OCI-LY3 (cell line): ENCODE measurements around the gene SRSF7.
"Not testable (repeated sequence)": the region's sequence is repeated elsewhere in the genome, so short reads cannot be mapped to it uniquely, and the experiment has no call there.

Experiments used
- H2AFZ ChIP-seq: fragments of 200-600, 300-600 bp; shearing (Covaris generic); 2 replicates; pipeline ENCODE4 v1.6.0; 2014; ENCODE audit warnings: antibody characterized with exemption, low read depth, low read length
- H3K27ac ChIP-seq: fragments of 200-600, 300-600 bp; sonication (generic); 2 replicates; pipeline ENCODE4 v1.5.1; 2014; ENCODE audit warnings: mild to moderate bottlenecking, low read length, moderate library complexity, mixed read lengths
- H3K27me3 ChIP-seq: fragments of 200-600, 300-600 bp; sonication (generic); 2 replicates; pipeline ENCODE4 v1.6.1; 2014; ENCODE audit warnings: low read depth, low read length, mixed read lengths
- H3K36me3 ChIP-seq: fragments of 200-600, 300-600 bp; sonication (generic); replicated peaks from 2 replicates; pipeline ENCODE3; 2014; ENCODE audit warnings: low read depth, low read length, mixed read lengths
- H3K4me1 ChIP-seq: fragments of 300-600, 200-600 bp; sonication (generic); 2 replicates; pipeline ENCODE4 v1.6.1; 2014; ENCODE audit warnings: low read length, mixed read lengths
- H3K4me2 ChIP-seq: fragments of 200-600, 300-600 bp; sonication (generic); 2 replicates; pipeline ENCODE4 v1.6.1; 2014; ENCODE audit warnings: low read length, mixed read lengths
- H3K4me3 ChIP-seq: fragments of 300-600, 200-600 bp; sonication (generic); 2 replicates; pipeline ENCODE4 v1.5.1; 2014; ENCODE audit warnings: antibody characterized with exemption, mild to moderate bottlenecking, low read length, moderate library complexity
- H3K79me2 ChIP-seq: fragments of 300-600, 200-600 bp; shearing (Covaris generic); 2 replicates; pipeline ENCODE4 v1.6.1; 2014; ENCODE audit warnings: mild to moderate bottlenecking, low read length, mixed read lengths
- H3K9ac ChIP-seq: fragments of 300-600, 200-600 bp; shearing (Covaris generic); 2 replicates; pipeline ENCODE4 v1.6.0; 2014; ENCODE audit warnings: mild to moderate bottlenecking, low read length, moderate library complexity
- H3K9me3 ChIP-seq: fragments of 200-600, 300-600 bp; shearing (Covaris generic); 2 replicates; pipeline ENCODE4 v1.6.1; 2014; ENCODE audit warnings: low read length, mixed read lengths; ENCODE audit not compliant: insufficient read depth
- H4K20me1 ChIP-seq: fragments of 200-600, 300-600 bp; sonication (generic); 2 replicates; pipeline ENCODE4 v1.6.1; 2016; ENCODE audit warnings: low read length, mixed read lengths; ENCODE audit not compliant: insufficient read depth
- EZH2phosphoT487 ChIP-seq: fragments of 200-600 bp; shearing (Covaris generic); IDR thresholded peaks from 2 replicates; pipeline ENCODE4 v1.6.1; 2018; ENCODE audit warnings: antibody characterized with exemption, mixed run types, low read depth
- TF ChIP-seq, protein P1 (sequence below): fragments of 200-600, 300-600 bp; sonication (generic); IDR thresholded peaks from 2 replicates; pipeline ENCODE4 v1.5.1; 2014; ENCODE audit warnings: antibody characterized with exemption, low read length, low read depth

SRSF7 gene

DNA sequence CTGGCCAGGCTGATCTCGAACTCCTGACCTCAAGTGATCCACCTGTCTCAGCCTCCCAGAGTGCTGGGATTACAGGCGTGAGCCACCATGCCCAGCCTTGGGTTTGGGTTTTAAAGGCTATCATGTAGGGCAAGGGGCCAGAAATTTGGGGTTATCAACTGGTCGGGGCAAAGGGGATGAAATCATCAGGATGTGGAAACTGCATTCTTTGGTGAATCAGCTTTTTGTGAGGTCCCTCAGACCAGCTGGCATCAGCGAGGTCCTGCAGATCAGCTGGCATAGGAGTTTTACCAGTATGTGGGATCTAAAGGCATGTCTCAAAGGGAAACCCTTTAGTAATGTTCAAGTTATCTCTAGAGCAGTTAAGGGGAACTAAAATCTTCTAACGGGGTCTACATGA lies 20.5 kb upstream of the SRSF7 start:
- TF ChIP-seq, protein P1, sequence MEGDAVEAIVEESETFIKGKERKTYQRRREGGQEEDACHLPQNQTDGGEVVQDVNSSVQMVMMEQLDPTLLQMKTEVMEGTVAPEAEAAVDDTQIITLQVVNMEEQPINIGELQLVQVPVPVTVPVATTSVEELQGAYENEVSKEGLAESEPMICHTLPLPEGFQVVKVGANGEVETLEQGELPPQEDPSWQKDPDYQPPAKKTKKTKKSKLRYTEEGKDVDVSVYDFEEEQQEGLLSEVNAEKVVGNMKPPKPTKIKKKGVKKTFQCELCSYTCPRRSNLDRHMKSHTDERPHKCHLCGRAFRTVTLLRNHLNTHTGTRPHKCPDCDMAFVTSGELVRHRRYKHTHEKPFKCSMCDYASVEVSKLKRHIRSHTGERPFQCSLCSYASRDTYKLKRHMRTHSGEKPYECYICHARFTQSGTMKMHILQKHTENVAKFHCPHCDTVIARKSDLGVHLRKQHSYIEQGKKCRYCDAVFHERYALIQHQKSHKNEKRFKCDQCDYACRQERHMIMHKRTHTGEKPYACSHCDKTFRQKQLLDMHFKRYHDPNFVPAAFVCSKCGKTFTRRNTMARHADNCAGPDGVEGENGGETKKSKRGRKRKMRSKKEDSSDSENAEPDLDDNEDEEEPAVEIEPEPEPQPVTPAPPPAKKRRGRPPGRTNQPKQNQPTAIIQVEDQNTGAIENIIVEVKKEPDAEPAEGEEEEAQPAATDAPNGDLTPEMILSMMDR, result no peak
- TF ChIP-seq EZH2phosphoT487, result no peak
- Histone ChIP-seq H3K9me3 (no peaks in the 10 kb centered on the region), H4K20me1 (no peaks in the 10 kb centered on the region), H3K4me3 (no peak overlapping the region), H3K4me1 (no peaks in the 10 kb centered on the region), H2AFZ (no peak overlapping the region), H3K79me2 (no peaks in the 10 kb centered on the region), H3K9ac (no peak overlapping the region), H3K27me3 (no peaks in the 10 kb centered on the region; the same call in 1 of the 2 replicates), H3K4me2 (no peak overlapping the region), H3K36me3 (no peaks in the 10 kb centered on the region), H3K27ac (no peak overlapping the region)

DNA sequence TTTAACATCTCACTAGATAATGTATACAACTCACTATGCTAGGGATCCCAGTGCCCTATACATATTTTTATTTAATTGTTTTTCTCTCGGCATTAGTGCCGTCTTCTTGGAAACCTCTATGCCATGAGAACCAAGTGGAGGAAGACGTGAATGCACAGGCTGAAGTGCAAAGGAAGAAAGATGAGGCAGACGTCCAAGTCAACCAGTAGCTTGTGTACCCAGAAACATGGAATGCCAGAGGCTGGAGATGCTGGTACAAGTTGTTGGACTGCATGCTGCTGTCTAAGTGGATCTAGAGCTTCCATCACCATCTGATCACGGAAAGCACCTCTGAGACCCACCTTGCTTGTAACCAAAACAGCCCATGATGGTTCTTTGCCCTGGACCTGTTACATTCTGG lies 14.4 kb upstream of the SRSF7 start:
- no peak overlapping the region for H3K27ac ChIP-seq
- no peaks in the 10 kb centered on the region for H3K27me3 ChIP-seq
- H3K4me3 ChIP-seq, result no peak overlapping the region
- H2AFZ ChIP-seq, result no peak overlapping the region
- TF ChIP-seq EZH2phosphoT487, result no peak
- TF ChIP-seq, protein P1, result no peak
- no peaks in the 10 kb centered on the region for H4K20me1 ChIP-seq
- H3K36me3 ChIP-seq, result no peaks in the 10 kb centered on the region
- peaks cover 6% of the 10 kb centered on the region for H3K4me1 ChIP-seq
- no peaks in the 10 kb centered on the region for H3K79me2 ChIP-seq
- no peaks in the 10 kb centered on the region for H3K9me3 ChIP-seq
- no peak overlapping the region for H3K9ac ChIP-seq
- no peak overlapping the region for H3K4me2 ChIP-seq

DNA sequence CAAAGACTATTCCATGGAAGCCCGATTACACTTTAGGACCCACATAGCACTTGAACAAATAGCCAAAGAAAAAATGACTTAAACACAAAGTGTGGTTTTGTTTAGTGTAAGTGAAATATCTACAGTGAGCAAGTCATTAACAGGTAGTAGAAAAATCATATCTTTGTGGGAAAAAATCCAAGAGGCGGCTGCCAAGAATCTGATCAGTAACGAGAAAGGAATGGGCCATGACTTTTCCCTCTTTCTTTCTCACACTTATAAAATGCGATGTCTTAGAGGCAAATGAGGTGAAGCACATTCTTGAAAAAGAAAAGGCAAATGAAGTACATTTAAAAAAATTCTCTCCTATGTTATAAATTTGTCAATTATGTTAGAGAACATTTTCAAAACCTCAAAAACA lies 14.0 kb upstream of the SRSF7 start:
- peaks cover 6% of the 10 kb centered on the region for H3K4me1 ChIP-seq
- H2AFZ ChIP-seq, result no peak overlapping the region
- no peak overlapping the region for H3K9ac ChIP-seq
- H4K20me1 ChIP-seq, result no peaks in the 10 kb centered on the region
- no peak overlapping the region for H3K4me3 ChIP-seq
- H3K9me3 ChIP-seq, result no peaks in the 10 kb centered on the region
- H3K36me3 ChIP-seq, result no peaks in the 10 kb centered on the region
- no peaks in the 10 kb centered on the region for H3K79me2 ChIP-seq
- TF ChIP-seq EZH2phosphoT487, result no peak
- no peak overlapping the region for H3K4me2 ChIP-seq
- no peaks in the 10 kb centered on the region for H3K27me3 ChIP-seq
- no peak overlapping the region for H3K27ac ChIP-seq

DNA sequence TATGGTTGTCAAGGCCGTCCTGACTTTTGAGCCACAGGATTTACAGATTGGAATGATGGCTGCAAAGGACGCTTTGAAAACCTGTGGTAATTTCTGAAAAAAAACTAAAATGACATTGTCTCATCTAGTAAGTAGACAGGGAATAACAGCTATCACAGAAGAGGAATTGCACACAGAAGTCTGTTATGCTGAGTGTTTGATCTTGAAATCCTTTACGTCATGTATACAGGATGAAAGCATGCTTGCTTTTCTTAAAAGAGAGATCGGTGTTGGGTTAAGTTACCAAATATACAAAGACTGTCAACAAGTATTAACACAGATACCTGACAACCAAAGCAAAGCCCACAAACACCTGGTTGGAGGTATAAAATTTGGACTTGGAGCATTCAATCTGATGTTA lies 12.6 kb upstream of the SRSF7 start:
- Histone ChIP-seq H3K36me3 (no peaks in the 10 kb centered on the region), H3K4me3 (no peak overlapping the region), H4K20me1 (no peaks in the 10 kb centered on the region), H3K79me2 (no peaks in the 10 kb centered on the region), H3K9ac (no peak overlapping the region), H2AFZ (no peak overlapping the region), H3K4me1 (peaks cover 6% of the 10 kb centered on the region), H3K9me3 (no peaks in the 10 kb centered on the region), H3K27me3 (no peaks in the 10 kb centered on the region), H3K27ac (no peak overlapping the region), H3K4me2 (no peak overlapping the region)
- TF ChIP-seq, protein P1, result no peak
- TF ChIP-seq EZH2phosphoT487, result no peak

DNA sequence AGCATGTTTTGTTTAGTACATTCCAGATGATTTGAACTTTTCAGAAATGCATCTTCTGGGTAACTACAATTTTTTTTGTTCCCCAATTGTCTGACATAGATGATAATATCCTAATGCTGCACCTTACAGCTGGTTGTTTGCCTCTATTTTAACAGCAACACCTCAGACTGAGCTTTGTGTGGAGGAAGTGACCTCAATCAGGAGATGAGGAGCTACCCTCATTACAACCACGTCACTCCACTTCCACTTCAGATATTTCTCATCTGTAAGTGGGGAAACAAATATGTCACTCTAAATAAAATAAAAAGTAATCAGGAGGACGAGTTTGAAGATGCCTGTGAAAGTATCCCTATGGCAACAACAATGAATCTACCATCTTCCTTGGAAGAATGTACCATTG lies 12.1 kb upstream of the SRSF7 start:
- Histone ChIP-seq H3K27me3 (no peaks in the 10 kb centered on the region), H2AFZ (no peak overlapping the region), H3K36me3 (no peaks in the 10 kb centered on the region), H3K4me1 (peaks cover 6% of the 10 kb centered on the region), H3K27ac (no peak overlapping the region), H3K4me3 (no peak overlapping the region), H3K9ac (no peak overlapping the region), H3K79me2 (no peaks in the 10 kb centered on the region), H4K20me1 (no peaks in the 10 kb centered on the region), H3K4me2 (no peak overlapping the region; the same call in 1 of the 2 replicates), H3K9me3 (no peaks in the 10 kb centered on the region)
- TF ChIP-seq, protein P1, result no peak
- no peak for TF ChIP-seq EZH2phosphoT487

DNA sequence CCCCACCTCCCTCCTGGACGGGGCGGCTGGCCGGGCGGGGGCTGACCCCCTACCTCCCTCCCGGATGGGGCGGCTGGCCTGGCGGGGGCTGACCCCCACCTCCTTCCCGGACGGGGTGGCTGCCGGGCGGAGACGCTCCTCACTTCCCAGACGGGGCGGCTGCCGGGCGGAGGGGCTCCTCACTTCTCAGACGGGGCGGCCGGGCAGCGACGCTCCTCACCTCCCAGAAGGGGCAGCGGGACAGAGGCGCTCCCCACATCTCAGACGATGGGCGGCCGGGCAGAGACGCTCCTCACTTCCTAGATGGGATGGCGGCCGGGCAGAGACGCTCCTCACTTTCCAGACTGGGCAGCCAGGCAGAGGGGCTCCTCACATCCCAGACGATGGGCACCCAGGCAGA lies 4.7 kb upstream of the SRSF7 start:
- H3K36me3 ChIP-seq, H3K27me3 ChIP-seq, H3K4me3 ChIP-seq, H3K4me2 ChIP-seq, H3K9ac ChIP-seq, H3K9me3 ChIP-seq, H2AFZ ChIP-seq, H4K20me1 ChIP-seq, H3K27ac ChIP-seq: not testable (repeated sequence)
- H3K79me2 ChIP-seq, result peaks cover 11% of the 10 kb centered on the region
- peaks cover 18% of the 10 kb centered on the region for H3K4me1 ChIP-seq
